HG02571 (cell line): ENCODE results near the gene RTL3.

ENCODE experiments used
- ATAC-seq: cut with Tn5 transposase; IDR thresholded peaks from one replicate; pipeline ENCODE4 v1.9.1; 2021; ENCODE audit warnings: mild to moderate bottlenecking, moderate library complexity; ENCODE audit not compliant: unreplicated experiment

The RTL3 gene

GRCh38 chrX:78619834-78620233 is 39.3 kb downstream of the RTL3 start:
- no peak for ATAC-seq

DNA sequence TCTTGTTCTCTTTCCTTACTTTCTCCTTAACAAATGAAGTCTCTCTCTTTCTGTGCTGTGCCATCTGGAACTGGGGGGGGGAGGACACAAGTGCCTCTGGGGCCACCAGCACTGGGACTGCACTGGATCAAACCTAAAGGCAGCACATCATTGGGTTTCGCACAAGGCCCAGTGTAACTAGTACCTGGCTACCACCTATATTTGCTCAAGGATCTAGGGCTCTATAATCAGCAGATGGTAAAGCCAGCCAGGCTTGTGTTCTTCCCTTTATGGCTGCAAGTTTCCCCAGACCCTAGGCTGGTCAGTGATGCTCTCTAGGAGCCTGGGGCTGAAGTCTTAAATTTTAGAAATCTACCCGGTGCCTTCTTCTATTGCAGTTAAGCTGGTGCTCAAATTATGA is 40.1 kb downstream of the RTL3 start:
- no peak for ATAC-seq

DNA sequence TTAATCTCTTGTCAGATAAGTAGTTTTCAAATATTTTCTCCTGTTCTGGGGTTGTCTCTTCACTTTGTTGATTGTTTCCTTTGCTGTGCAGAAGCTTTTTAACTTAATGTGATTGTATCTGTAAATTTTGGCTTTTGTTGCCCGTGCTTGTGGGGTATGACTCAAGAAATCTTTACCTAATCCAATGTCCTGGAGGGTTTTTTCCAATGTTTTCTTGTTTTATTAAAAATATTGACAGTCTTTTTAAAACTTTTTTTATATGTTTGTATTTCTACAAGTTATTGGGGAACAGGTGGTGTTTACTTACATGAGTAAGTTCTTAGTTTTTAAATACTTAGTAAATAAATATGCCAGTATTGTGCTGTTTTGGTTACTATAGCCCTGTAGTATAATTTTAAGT is 44.9 kb downstream of the RTL3 start:
- ATAC-seq, result no peak
